Measurements from ENCODE around the gene SDCBP2.

Gene SDCBP2

DNA sequence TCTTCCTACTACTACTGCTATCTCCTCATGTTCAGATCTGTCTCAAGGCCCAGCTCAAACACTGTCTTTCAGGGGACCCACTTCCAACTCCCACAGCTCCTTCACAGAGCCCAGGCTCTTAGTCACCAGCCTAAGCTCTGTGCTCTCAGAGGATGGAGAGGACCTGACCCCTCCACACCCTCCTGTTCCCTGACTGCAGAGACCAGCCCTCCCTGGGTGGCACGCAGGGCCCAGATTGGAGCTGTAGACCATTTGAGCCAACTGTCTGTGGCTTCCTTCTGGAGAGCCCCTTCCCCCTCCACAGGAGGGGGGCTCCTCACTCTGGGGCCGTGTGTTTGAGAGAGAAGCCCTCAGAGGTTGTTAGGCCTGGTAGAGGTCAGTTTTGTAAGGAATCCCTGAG lies 53.0 kb downstream of the SDCBP2 start:
- Histone ChIP-seq H3K4me3 (ENCODE audit: insufficient read depth, low read depth, low read length, poor library complexity, severe bottlenecking) (no peak overlapping the region), H3K27me3 (replicated peaks; ENCODE audit: control insufficient read depth, insufficient read depth, low read length, poor library complexity, severe bottlenecking) (no peaks in the 10 kb centered on the region), H3K9me3 (ENCODE audit: control insufficient read depth, low read length) (no peaks in the 10 kb centered on the region), H3K27ac (ENCODE audit: insufficient read depth, low read length, poor library complexity, severe bottlenecking) (no peak overlapping the region), H3K36me3 (ENCODE audit: control insufficient read depth, insufficient read depth, low read length) (no peaks in the 10 kb centered on the region), H3K4me1 (ENCODE audit: control insufficient read depth, insufficient read depth, low read length, poor library complexity, severe bottlenecking) (no peaks in the 10 kb centered on the region)
- DNase-seq, result no peak

DNA sequence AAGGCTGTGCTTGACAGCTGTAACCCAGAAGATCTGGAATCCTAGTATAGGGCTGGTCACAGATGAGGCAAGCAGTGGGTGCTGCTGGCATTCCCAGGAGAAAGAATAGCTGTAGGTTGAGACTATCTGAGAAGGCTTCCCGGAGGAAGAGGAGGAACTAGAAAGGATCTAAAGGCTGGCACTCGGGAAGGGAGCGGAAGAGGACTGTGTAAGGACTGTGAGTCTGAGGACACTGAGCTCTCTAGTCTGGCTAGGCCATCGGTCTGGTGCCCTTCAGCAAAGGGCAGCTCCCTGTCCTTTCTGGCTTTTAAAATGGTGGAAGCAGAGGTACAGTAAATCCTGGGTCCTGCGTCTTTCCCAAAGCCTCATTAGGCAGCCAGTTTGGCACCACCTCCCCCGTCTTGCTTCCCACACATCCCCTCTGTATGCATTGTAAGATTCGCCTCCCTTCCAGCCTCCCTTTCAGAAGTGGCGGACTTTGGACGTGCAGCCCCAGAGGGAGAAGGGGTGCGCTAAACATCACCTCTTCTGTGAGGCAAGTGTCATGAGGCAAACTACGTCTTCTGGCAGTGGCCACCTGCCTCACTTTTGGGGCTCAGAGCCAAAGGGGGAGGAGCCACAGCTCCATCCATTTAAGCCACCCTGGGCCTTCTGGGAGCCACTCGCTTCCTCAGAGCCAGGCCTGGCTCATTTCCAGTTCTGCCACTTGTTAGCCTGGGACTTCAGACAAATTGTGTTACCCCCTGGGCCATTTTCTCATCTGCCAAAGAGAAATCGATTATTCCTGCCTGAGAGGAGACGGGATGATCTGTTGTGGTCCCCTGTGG lies 54.2 kb downstream of the SDCBP2 start:
- Histone ChIP-seq H3K36me3 (ENCODE audit: control insufficient read depth, insufficient read depth, low read length) (peaks cover 4% of the 10 kb centered on the region), H3K4me3 (ENCODE audit: insufficient read depth, low read depth, low read length, poor library complexity, severe bottlenecking) (no peak overlapping the region), H3K27me3 (replicated peaks; ENCODE audit: control insufficient read depth, insufficient read depth, low read length, poor library complexity, severe bottlenecking) (no peaks in the 10 kb centered on the region), H3K4me1 (ENCODE audit: control insufficient read depth, insufficient read depth, low read length, poor library complexity, severe bottlenecking) (no peaks in the 10 kb centered on the region), H3K9me3 (ENCODE audit: control insufficient read depth, low read length) (no peaks in the 10 kb centered on the region), H3K27ac (ENCODE audit: insufficient read depth, low read length, poor library complexity, severe bottlenecking) (no peak overlapping the region)
- no peak for DNase-seq

DNA sequence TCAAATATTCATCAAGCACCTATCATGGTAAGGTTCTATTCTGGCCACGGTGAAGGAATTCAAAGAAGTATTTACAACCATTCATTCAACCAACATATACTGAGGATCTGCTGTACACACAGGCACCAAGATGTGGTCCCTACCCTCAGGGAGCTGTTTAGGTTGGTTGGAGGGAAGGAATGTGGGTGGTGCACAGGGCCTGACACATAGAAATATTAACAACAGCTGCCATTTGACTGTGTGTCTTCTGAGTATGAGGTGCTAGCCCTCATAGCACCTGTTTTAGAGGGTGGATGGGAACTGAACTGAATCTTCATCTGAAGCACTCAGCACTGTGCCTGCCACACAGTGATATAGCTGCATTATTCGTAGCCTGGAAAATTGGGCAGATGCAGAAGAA lies 55.6 kb downstream of the SDCBP2 start:
- H3K9me3 ChIP-seq (ENCODE audit: control insufficient read depth, low read length), result no peaks in the 10 kb centered on the region
- H3K27me3 ChIP-seq (replicated peaks; ENCODE audit: control insufficient read depth, insufficient read depth, low read length, poor library complexity, severe bottlenecking), result no peaks in the 10 kb centered on the region
- H3K36me3 ChIP-seq (ENCODE audit: control insufficient read depth, insufficient read depth, low read length), result peaks cover 4% of the 10 kb centered on the region
- no peak overlapping the region for H3K4me3 ChIP-seq (ENCODE audit: insufficient read depth, low read depth, low read length, poor library complexity, severe bottlenecking)
- H3K27ac ChIP-seq (ENCODE audit: insufficient read depth, low read length, poor library complexity, severe bottlenecking), result no peak overlapping the region
- H3K4me1 ChIP-seq (ENCODE audit: control insufficient read depth, insufficient read depth, low read length, poor library complexity, severe bottlenecking), result no peaks in the 10 kb centered on the region
- no peak for DNase-seq

DNA sequence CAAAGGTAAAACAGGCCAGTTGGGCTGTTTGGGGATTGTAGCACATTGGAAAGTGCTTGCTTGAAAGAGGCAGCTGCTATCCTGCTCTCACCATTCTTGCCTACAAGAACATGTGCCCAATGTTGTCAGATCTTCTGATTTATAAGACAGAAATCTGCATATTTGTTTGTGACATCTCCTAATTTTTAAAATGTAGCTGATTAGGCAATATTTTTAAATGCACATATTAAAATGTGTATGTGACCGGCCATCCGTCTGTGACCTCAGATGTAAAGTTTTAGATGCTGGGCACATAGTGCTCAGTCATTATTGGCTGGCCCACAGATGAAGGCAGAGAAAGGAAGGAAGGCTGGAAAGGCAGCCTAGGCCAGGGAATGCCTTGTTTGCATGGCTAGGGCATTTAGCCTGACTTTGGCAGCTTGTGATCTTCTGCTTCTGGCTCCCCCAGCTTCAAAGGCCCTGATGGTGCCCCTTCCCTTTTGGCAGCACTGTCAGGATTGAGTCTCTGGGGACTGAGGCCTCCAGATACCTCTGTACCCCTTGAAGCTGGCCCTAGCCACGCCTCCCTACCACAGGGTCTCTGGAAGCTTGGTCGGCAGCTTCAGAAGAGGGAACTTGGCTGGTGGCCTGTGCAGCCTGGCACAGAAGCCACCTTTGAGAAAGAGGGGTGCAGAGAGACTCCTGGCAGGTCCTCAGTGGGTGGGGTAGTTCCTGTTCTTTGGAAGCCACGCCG lies 56.4 kb downstream of the SDCBP2 start:
- H3K27me3 ChIP-seq (replicated peaks; ENCODE audit: control insufficient read depth, insufficient read depth, low read length, poor library complexity, severe bottlenecking), result no peaks in the 10 kb centered on the region
- DNase-seq, result no peak
- no peak overlapping the region for H3K27ac ChIP-seq (ENCODE audit: insufficient read depth, low read length, poor library complexity, severe bottlenecking)
- H3K36me3 ChIP-seq (ENCODE audit: control insufficient read depth, insufficient read depth, low read length), result peaks cover 4% of the 10 kb centered on the region
- no peaks in the 10 kb centered on the region for H3K9me3 ChIP-seq (ENCODE audit: control insufficient read depth, low read length)
- no peaks in the 10 kb centered on the region for H3K4me1 ChIP-seq (ENCODE audit: control insufficient read depth, insufficient read depth, low read length, poor library complexity, severe bottlenecking)
- H3K4me3 ChIP-seq (ENCODE audit: insufficient read depth, low read depth, low read length, poor library complexity, severe bottlenecking), result no peak overlapping the region

DNA sequence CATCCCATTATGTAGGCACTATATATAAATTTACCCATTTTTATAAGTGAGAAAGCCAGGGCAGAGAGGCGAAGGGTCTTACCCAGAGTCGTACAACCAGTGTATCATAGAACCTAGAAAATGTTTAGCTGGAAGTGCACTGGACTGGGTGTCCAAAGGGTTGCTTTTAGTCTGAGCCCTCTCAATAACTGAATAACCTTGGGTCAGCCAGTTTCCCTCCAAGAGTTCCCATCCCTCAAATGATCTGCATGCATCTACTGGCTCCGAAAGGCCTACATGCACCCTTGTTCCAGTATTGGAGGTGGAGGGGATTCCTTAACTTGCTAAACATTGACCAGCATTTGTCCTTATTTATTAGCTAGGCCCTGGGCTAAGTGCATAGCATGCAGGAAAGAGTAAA lies 59.1 kb downstream of the SDCBP2 start:
- H3K36me3 ChIP-seq (ENCODE audit: control insufficient read depth, insufficient read depth, low read length), result peaks cover 4% of the 10 kb centered on the region
- no peak overlapping the region for H3K4me3 ChIP-seq (ENCODE audit: insufficient read depth, low read depth, low read length, poor library complexity, severe bottlenecking)
- H3K4me1 ChIP-seq (ENCODE audit: control insufficient read depth, insufficient read depth, low read length, poor library complexity, severe bottlenecking), result peaks cover 11% of the 10 kb centered on the region
- no peaks in the 10 kb centered on the region for H3K9me3 ChIP-seq (ENCODE audit: control insufficient read depth, low read length)
- DNase-seq, result no peak
- H3K27ac ChIP-seq (ENCODE audit: insufficient read depth, low read length, poor library complexity, severe bottlenecking), result no peak overlapping the region
- H3K27me3 ChIP-seq (replicated peaks; ENCODE audit: control insufficient read depth, insufficient read depth, low read length, poor library complexity, severe bottlenecking), result no peaks in the 10 kb centered on the region

DNA sequence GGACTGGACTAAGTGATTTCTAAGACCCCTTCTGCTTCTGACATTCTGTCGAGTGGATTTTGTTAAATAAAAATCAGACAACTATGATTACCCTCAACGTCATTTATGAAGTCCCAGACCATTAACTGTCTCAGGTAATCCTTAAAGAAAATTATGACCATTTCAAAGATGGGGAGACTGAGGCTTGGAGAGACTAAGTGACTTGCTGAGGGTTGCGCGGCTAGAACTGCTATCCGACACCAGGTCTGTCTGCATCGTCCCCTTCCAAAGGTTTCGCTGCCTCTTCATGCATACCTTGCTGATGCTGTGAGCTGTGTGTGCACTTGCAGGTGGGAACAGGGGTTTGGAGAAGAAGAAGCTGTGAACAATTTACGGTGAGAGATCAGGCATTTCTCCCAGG lies 59.7 kb downstream of the SDCBP2 start:
- Histone ChIP-seq H3K4me3 (ENCODE audit: insufficient read depth, low read depth, low read length, poor library complexity, severe bottlenecking) (no peak overlapping the region), H3K36me3 (ENCODE audit: control insufficient read depth, insufficient read depth, low read length) (peaks cover 4% of the 10 kb centered on the region), H3K9me3 (ENCODE audit: control insufficient read depth, low read length) (no peaks in the 10 kb centered on the region), H3K4me1 (ENCODE audit: control insufficient read depth, insufficient read depth, low read length, poor library complexity, severe bottlenecking) (peaks cover 16% of the 10 kb centered on the region), H3K27me3 (replicated peaks; ENCODE audit: control insufficient read depth, insufficient read depth, low read length, poor library complexity, severe bottlenecking) (no peaks in the 10 kb centered on the region), H3K27ac (ENCODE audit: insufficient read depth, low read length, poor library complexity, severe bottlenecking) (no peak overlapping the region)
- no peak for DNase-seq

DNA sequence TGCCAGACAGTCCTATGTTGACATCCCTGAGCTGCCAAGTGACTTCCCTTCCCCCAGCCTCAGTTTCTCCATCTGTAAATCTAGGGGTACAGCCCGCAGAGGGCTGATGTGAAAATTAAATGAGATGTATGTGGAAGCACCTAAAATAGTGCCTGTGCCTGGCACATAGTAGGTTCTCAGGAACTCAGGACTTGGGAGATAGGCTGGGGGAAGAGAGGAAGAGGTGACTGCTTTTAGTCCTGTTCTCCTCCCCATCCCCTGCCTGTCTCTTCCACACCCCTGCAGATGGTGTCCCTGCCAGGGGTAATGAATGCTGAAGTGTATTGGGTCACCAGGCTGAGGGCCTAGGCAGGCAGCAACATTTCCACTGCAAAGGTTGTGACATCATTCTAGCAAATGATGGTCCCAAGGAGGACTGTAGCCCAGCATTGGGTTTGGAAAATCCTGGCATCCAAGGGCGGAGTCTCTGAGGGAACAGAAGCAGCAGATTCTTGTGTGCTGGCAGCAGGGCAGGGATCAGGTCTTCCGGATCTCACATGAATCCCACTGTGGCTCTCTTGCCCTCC lies 61.0 kb downstream of the SDCBP2 start:
- no peaks in the 10 kb centered on the region for H3K9me3 ChIP-seq (ENCODE audit: control insufficient read depth, low read length)
- H3K4me3 ChIP-seq (ENCODE audit: insufficient read depth, low read depth, low read length, poor library complexity, severe bottlenecking), result no peak overlapping the region
- peaks cover 16% of the 10 kb centered on the region for H3K4me1 ChIP-seq (ENCODE audit: control insufficient read depth, insufficient read depth, low read length, poor library complexity, severe bottlenecking)
- H3K27me3 ChIP-seq (replicated peaks; ENCODE audit: control insufficient read depth, insufficient read depth, low read length, poor library complexity, severe bottlenecking), result no peaks in the 10 kb centered on the region
- peaks cover 4% of the 10 kb centered on the region for H3K36me3 ChIP-seq (ENCODE audit: control insufficient read depth, insufficient read depth, low read length)
- no peak overlapping the region for H3K27ac ChIP-seq (ENCODE audit: insufficient read depth, low read length, poor library complexity, severe bottlenecking)
- no peak for DNase-seq

DNA sequence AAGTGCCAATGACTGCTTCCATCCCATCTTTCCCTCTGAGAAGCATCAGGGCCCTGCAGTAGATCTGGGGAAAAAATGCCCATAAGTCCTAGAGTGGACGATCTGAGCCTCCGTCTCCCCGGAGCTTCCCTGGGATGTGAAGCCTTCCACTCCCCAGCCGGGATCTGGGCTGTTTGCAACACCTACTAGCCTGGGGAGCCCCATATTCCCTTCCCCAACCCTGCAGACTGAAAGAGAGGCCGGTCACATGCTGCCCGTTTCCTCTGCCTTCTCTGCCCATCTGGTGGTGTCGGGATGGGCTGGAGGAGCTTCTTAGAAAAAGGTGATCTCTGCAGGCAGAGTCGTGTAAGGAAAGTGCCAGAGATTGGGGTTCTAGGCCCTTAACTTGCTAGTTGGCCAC lies 61.8 kb downstream of the SDCBP2 start:
- H3K9me3 ChIP-seq (ENCODE audit: control insufficient read depth, low read length), result no peaks in the 10 kb centered on the region
- H3K36me3 ChIP-seq (ENCODE audit: control insufficient read depth, insufficient read depth, low read length), result peaks cover 4% of the 10 kb centered on the region
- peaks cover 16% of the 10 kb centered on the region for H3K4me1 ChIP-seq (ENCODE audit: control insufficient read depth, insufficient read depth, low read length, poor library complexity, severe bottlenecking)
- H3K27ac ChIP-seq (ENCODE audit: insufficient read depth, low read length, poor library complexity, severe bottlenecking), result no peak overlapping the region
- no peak overlapping the region for H3K4me3 ChIP-seq (ENCODE audit: insufficient read depth, low read depth, low read length, poor library complexity, severe bottlenecking)
- H3K27me3 ChIP-seq (replicated peaks; ENCODE audit: control insufficient read depth, insufficient read depth, low read length, poor library complexity, severe bottlenecking), result no peaks in the 10 kb centered on the region
- no peak for DNase-seq

DNA sequence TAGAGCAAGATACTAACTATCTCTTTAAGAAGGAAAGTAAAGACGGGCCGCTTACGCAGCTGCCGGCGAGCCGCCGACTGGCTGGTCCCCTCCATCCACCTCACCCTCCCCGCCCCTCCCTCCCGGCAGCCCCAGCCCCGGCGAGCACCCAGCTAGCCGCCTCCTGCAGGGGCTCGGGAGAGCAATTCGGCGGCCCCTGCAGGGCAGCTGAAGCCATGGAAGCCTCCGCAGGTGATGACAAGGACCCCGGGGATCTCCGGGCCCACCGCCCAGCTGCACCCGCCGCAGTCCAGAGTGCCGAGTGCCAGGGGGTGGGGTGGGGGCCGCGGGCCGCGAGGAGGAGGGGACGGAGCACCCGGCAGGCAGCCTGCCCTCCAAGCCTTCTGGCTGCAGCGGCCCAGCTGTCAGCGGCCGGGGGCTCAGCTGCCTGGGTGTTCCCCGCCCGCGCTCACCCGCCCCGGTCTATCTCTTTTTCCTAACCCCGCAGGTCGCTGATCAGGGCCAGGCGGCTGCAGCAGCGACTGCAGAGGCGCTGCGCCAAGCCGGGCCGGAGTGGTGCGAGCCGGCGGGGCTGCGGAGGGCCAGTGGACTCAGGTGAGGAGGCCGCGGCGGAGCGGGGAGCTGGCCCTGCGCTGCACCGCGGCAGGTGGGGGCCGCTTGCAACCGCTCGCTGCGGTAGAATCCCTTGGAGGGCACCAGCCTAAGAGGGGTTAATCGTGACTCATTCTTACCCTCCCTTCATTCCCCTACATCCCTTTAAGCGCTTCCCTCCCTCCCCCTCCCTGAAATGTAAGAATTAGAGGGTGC lies 62.6 kb downstream of the SDCBP2 start, which contains the start of gene SNPH:
Gene SNPH, plus strand, starts transcription at position 128 of the 807 bp plus-strand sequence. CDS start 29,946 bp downstream, outside the sequence.
- H3K36me3 ChIP-seq (ENCODE audit: control insufficient read depth, insufficient read depth, low read length), result peaks cover 4% of the 10 kb centered on the region
- H3K9me3 ChIP-seq (ENCODE audit: control insufficient read depth, low read length), result no peaks in the 10 kb centered on the region
- peaks cover 16% of the 10 kb centered on the region for H3K4me1 ChIP-seq (ENCODE audit: control insufficient read depth, insufficient read depth, low read length, poor library complexity, severe bottlenecking)
- DNase-seq, result peak; percentile 53 to 63 (median 62)
- no peaks in the 10 kb centered on the region for H3K27me3 ChIP-seq (replicated peaks; ENCODE audit: control insufficient read depth, insufficient read depth, low read length, poor library complexity, severe bottlenecking)
- H3K27ac ChIP-seq (ENCODE audit: insufficient read depth, low read length, poor library complexity, severe bottlenecking), result peak within 1 kb of the TSS; percentile 76
- H3K4me3 ChIP-seq (ENCODE audit: insufficient read depth, low read depth, low read length, poor library complexity, severe bottlenecking), result peak within 1 kb of the TSS; percentile 80
